K562 (cell line): Measurements from ENCODE around the gene SH3BP2. TPM values are rescaled to one million over a fixed set of nuclear protein-coding genes. Genes with fewer than 3 reads are reported as not detected.

Experiments used
- BHLHE40 ChIP-seq: IDR thresholded peaks from 2 replicates; pipeline ENCODE4 v1.6.1; 2011; ENCODE audit warnings: low read length, improper control_type of control experiment
- CHD4 ChIP-seq: fragments of 200-600 bp; sonication (generic); IDR thresholded peaks from 3 replicates; pipeline ENCODE4 v1.6.1; 2012; ENCODE audit warnings: low read depth, mild to moderate bottlenecking, mixed read lengths, low read length, inconsistent platforms; ENCODE audit not compliant: insufficient read depth, insufficient replicate concordance, poor library complexity, severe bottlenecking
- ERF ChIP-seq: fragments of 450-650 bp; formaldehyde crosslinking; IDR thresholded peaks from 2 replicates; pipeline ENCODE4 v1.4.0; 2020; ENCODE audit warnings: mild to moderate bottlenecking, mixed read lengths
- ETV5 ChIP-seq: sonication (generic); formaldehyde crosslinking; IDR thresholded peaks from 2 replicates; pipeline ENCODE4 v1.4.0; 2020; ENCODE audit warnings: low read depth, mild to moderate bottlenecking, missing genetic modification reagents
- HNRNPH1 ChIP-seq: fragments of 200-400 bp; formaldehyde crosslinking; optimal IDR thresholded peaks from 2 replicates; pipeline ENCODE3; 2017; ENCODE audit warnings: low read depth, mild to moderate bottlenecking, low read length, moderate library complexity
- JUN ChIP-seq, 2 experiments: sonication (generic) in 1 of 2; formaldehyde crosslinking in 1 of 2; IDR thresholded peaks; 2 replicates each; pipeline versions ENCODE4 v1.6.1 to v1.8.0; 2012 to 2022; ENCODE audit warnings: borderline replicate concordance in 2 of 2, mild to moderate bottlenecking in 2 of 2, improper control_type of control experiment in 1 of 2, low read depth in 1 of 2, low read length in 1 of 2, missing genetic modification reagents in 1 of 2
- KDM4B ChIP-seq, 2 experiments: fragments of 450-650 bp in 1 of 2; sonication (generic) in 1 of 2; IDR thresholded peaks; 2 replicates each; pipeline ENCODE4 v1.6.1; 2016 to 2017; ENCODE audit warnings: borderline replicate concordance in 2 of 2, antibody characterized with exemption in 1 of 2, low read depth in 1 of 2, mild to moderate bottlenecking in 1 of 2
- KHSRP ChIP-seq: fragments of 450-650 bp; IDR thresholded peaks from 2 replicates; pipeline ENCODE4 v1.6.1; 2017
- MBD1 ChIP-seq: fragments of 250-450 bp; sonication (Bioruptor Pico); IDR thresholded peaks from 2 replicates; pipeline ENCODE4 v1.8.0; 2022; ENCODE audit warnings: inconsistent platforms
- MBD2 ChIP-seq: sonication (generic); IDR thresholded peaks from 2 replicates; pipeline ENCODE4 v1.6.1; 2016; ENCODE audit warnings: low read depth, borderline replicate concordance
- MIER1 ChIP-seq: fragments of 450-650 bp; IDR thresholded peaks from 2 replicates; pipeline ENCODE4 v1.6.1; 2016; ENCODE audit warnings: antibody characterized with exemption, mild to moderate bottlenecking, low read depth
- NFXL1 ChIP-seq: fragments of 450-650 bp; formaldehyde crosslinking; IDR thresholded peaks from 2 replicates; pipeline ENCODE4 v1.4.0; 2021; ENCODE audit warnings: mild to moderate bottlenecking
- NR2C1 ChIP-seq, 2 experiments: fragments of 450-650 bp; IDR thresholded peaks; 2 replicates each; pipeline ENCODE4 v1.6.1; 2017; ENCODE audit warnings: mild to moderate bottlenecking in 2 of 2, antibody characterized with exemption in 1 of 2, inconsistent platforms in 1 of 2, missing compliant biosample characterization in 1 of 2, missing genetic modification characterization in 1 of 2
- NR2C2 ChIP-seq, 2 experiments: fragments of 200-800 bp in 1 of 2; sonication (Bioruptor generic) in 1 of 2; sonication (generic) in 1 of 2; formaldehyde crosslinking in 1 of 2; IDR thresholded peaks; 2 replicates each; pipeline versions ENCODE4 v1.6.1 to v1.8.0; 2016 to 2022; ENCODE audit warnings: mild to moderate bottlenecking in 1 of 2, missing compliant biosample characterization in 1 of 2, missing genetic modification characterization in 1 of 2, missing genetic modification reagents in 1 of 2
- PTRF ChIP-seq: fragments of 450-650 bp; IDR thresholded peaks from 2 replicates; pipeline ENCODE4 v1.6.1; 2016; ENCODE audit warnings: mild to moderate bottlenecking, missing genetic modification characterization, missing compliant biosample characterization
- SIN3B ChIP-seq: fragments of 450-650 bp; IDR thresholded peaks from 2 replicates; pipeline ENCODE4 v1.6.1; 2017; ENCODE audit warnings: low read depth, mild to moderate bottlenecking, moderate library complexity
- SMC3 ChIP-seq: conservative IDR thresholded peaks from 2 replicates; pipeline ENCODE4 v1.6.1; 2011; ENCODE audit warnings: low read depth, low read length, improper control_type of control experiment; ENCODE audit not compliant: insufficient read depth
- TAL1 ChIP-seq: fragments of 450-650 bp; IDR thresholded peaks from 2 replicates; pipeline ENCODE4 v1.6.1; 2016; ENCODE audit warnings: mild to moderate bottlenecking
- TCF7 ChIP-seq: sonication (generic); IDR thresholded peaks from 2 replicates; pipeline ENCODE4 v1.6.1; 2016; ENCODE audit warnings: antibody characterized with exemption, borderline replicate concordance
- TOE1 ChIP-seq, 2 experiments: fragments of 450-650 bp in 1 of 2; sonication (generic) in 1 of 2; formaldehyde crosslinking in 1 of 2; IDR thresholded peaks; 2 replicates each; pipeline versions ENCODE4 v1.7.1 to v1.8.0; 2016 to 2022; ENCODE audit warnings: borderline replicate concordance in 2 of 2, mild to moderate bottlenecking in 2 of 2, antibody characterized with exemption in 1 of 2, inconsistent platforms in 1 of 2, low read depth in 1 of 2, missing genetic modification reagents in 1 of 2, moderate library complexity in 1 of 2
- U2AF2 ChIP-seq: fragments of 200-400 bp; formaldehyde crosslinking; optimal IDR thresholded peaks from 2 replicates; pipeline ENCODE3; 2017; ENCODE audit warnings: low read depth, mild to moderate bottlenecking, low read length
- XRCC5 ChIP-seq: fragments of 200-400 bp; formaldehyde crosslinking; IDR thresholded peaks from 2 replicates; pipeline ENCODE4 v1.6.1; 2017; ENCODE audit warnings: low read depth, mild to moderate bottlenecking, low read length
- ZNF12 ChIP-seq: sonication (generic); formaldehyde crosslinking; IDR thresholded peaks from 2 replicates; pipeline ENCODE4 v1.4.0; 2020; ENCODE audit warnings: mild to moderate bottlenecking, missing genetic modification reagents
- ZNF124 ChIP-seq: sonication (generic); formaldehyde crosslinking; IDR thresholded peaks from 2 replicates; pipeline ENCODE4 v1.8.1; 2022; ENCODE audit warnings: missing genetic modification reagents
- ZNF589 ChIP-seq: fragments of 200-800 bp; sonication (Bioruptor generic); IDR thresholded peaks from 2 replicates; pipeline ENCODE4 v1.6.1; 2016; ENCODE audit warnings: low read depth, missing genetic modification characterization, missing compliant biosample characterization
- ZNF707 ChIP-seq: fragments of 250-450 bp; sonication (Bioruptor Pico); conservative IDR thresholded peaks from 2 replicates; pipeline ENCODE4 v1.8.0; 2022; ENCODE audit warnings: inconsistent platforms, mild to moderate bottlenecking, moderate library complexity
- ZSCAN32 ChIP-seq: fragments of 450-650 bp; formaldehyde crosslinking; IDR thresholded peaks from 2 replicates; pipeline ENCODE4 v1.4.0; 2020; ENCODE audit warnings: mild to moderate bottlenecking, moderate library complexity
- polyA plus RNA-seq, 8 experiments: library from polyadenylated mRNA; depleted of rRNA in 4 of 8; stranded (reverse) in 5 of 8; unstranded in 3 of 8; fragments of >200 nt; fragmentation: Nextera tagmentation in 2 of 8; fragmentation: Illumina TruSeq in 1 of 8; extraction: Ambion mirVana in 2 of 8; extraction: Trizol in 1 of 8; gene quantifications; 2 replicates each; pipeline versions ENCODE4 v1.2.1 to v1.2.3, GENCODE V29; 2011 to 2014; ENCODE audit warnings: inconsistent platforms in 1 of 8, missing spikeins in 1 of 8
- total RNA-seq, 7 experiments: library from RNA; depleted of rRNA in 6 of 7; stranded (reverse); fragments of >200 nt in 6 of 7; fragmentation: Illumina TruSeq in 2 of 7; extraction: Trizol in 2 of 7; gene quantifications; 2 replicates each; pipeline versions ENCODE4 v1.2.1 to v1.2.3, GENCODE V29; 2011 to 2021; ENCODE audit warnings: low replicate concordance in 1 of 7

SH3BP2 gene
- total and polyA plus RNA-seq, 9 of the 15 experiments (the other 6 are each of a cell fraction or from before 2014, with no cell fraction given), result 0.34 to 16.0 (median 5.1) TPM

DNA sequence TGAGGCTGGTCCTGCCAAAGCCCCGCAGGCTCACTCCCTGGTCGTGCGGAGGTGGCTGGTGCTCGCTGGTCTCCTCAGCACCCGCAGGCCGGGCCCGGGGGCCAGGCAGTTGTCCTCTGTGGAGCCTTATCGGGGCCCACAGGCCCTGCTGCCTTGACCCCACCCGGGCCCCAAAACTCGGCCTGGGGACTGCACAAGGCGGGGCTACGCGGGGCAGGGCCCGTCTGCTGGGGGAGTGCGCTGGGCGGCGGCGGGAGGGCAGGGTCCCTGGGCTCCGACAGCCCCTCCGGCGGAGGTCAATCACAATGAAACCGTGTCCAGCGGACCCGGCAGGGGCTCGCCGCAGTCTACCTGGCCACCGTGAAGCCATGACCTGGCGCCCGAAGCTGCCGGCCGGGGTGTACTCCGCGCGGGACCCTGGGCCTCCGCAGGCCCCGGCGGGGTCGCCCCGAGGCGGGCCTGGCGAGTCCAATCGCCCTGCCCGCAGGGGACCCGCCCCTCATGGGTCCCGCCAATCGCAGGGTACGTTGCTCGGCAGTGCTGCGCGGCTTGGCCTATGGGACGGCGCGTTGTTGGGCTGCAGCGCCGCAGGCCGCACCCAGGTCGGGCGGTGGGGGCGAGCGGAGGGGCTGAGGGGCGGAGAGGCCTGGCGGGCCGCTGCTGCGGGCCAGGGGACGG lies 50.5 kb downstream of the SH3BP2 start, which contains the start of gene ADD1 (continued):
- TF ChIP-seq MBD1 (CRISPR knock-in tag), result no peak
- 0 out of 2 replicates have a peak, but pooled peaks have one; percentile 63 for TF ChIP-seq TOE1 (IDR thresholded peaks at IDR 0.05; ENCODE audit: borderline replicate concordance)
- no peak for TF ChIP-seq TOE1 (CRISPR knock-in tag; IDR thresholded peaks at IDR 0.05; ENCODE audit: borderline replicate concordance, low read depth)
- TF ChIP-seq NFXL1 (CRISPR knock-in tag), result no peak
- TF ChIP-seq TCF7, result no peak
- TF ChIP-seq SIN3B, result peak; percentile 78
- TF ChIP-seq ZNF12 (CRISPR knock-in tag), result peak; percentile 38; the same call in 1 of the 2 replicates
- no peak for TF ChIP-seq PTRF (tag)
- peak; percentile 68; the same call in 1 of the 2 replicates for TF ChIP-seq ERF (CRISPR knock-in tag)
- TF ChIP-seq ZSCAN32 (CRISPR knock-in tag), result no peak
- TF ChIP-seq TAL1, result peak; percentile 51
- TF ChIP-seq JUN (IDR thresholded peaks at IDR 0.05; ENCODE audit: borderline replicate concordance, low read depth, low read length), result 0 out of 2 replicates have a peak, but pooled peaks have one; percentile 6
- TF ChIP-seq JUN (CRISPR knock-in tag; IDR thresholded peaks at IDR 0.05; ENCODE audit: borderline replicate concordance), result no peak
- no peak for TF ChIP-seq BHLHE40
- TF ChIP-seq MBD2, result peak; percentile 98
- TF ChIP-seq ZNF589 (CRISPR knock-in tag), result no peak
- TF ChIP-seq ZNF707 (CRISPR knock-in tag), result no peak
- TF ChIP-seq KDM4B (IDR thresholded peaks at IDR 0.05; ENCODE audit: borderline replicate concordance in 2 of 2, low read depth in 1 of 2), result no peak
- no peak for TF ChIP-seq U2AF2
- no peak for TF ChIP-seq MIER1
- TF ChIP-seq NR2C1 (IDR thresholded peaks at IDR 0.05), result no peak
- TF ChIP-seq NR2C1 (tag; IDR thresholded peaks at IDR 0.05), result no peak
- TF ChIP-seq NR2C2 (CRISPR knock-in tag; IDR thresholded peaks at IDR 0.05), result no peak
- peak; percentile 83 for TF ChIP-seq NR2C2 (tag; IDR thresholded peaks at IDR 0.05)
- TF ChIP-seq ETV5, result 0 out of 2 replicates have a peak, but pooled peaks have one; percentile 41
- peak; percentile 27; the same call in 1 of the 2 replicates for TF ChIP-seq XRCC5
- no peak for TF ChIP-seq ZNF124 (CRISPR knock-in tag)
- no peak for TF ChIP-seq SMC3
- no peak for TF ChIP-seq KHSRP
- no peak for TF ChIP-seq CHD4
- TF ChIP-seq HNRNPH1, result no peak
